ENCODE measurements around the gene MRPS23.

MRPS23 gene

DNA sequence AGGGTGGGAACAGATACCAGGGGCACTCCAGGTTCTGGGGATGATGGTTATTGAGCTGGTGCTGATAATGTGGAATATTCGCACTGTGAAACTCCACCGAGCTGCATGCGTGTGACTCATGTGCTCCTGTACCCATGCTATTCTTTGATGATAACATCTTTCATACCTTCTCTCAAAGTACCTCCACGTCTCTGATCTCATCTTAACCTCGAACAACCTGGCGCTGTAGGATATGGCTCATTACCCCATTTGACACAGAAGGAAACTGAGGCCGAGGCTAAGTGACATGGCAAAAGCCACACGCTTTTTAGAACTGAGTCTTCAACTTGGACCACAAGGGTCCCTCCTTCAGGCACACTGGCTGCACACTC is 30.2 kb upstream of the MRPS23 start:
- DNase-seq (ENCODE audit: low read depth), result no peak
- H3K4me3 ChIP-seq (ENCODE audit: low read depth, low read length), result no peak overlapping the region

GRCh38 chr17:57879437-57880085 is 29.7 kb upstream of the MRPS23 start:
- no peak overlapping the region for H3K4me3 ChIP-seq (ENCODE audit: low read depth, low read length)
- no peak for DNase-seq (ENCODE audit: low read depth)

DNA sequence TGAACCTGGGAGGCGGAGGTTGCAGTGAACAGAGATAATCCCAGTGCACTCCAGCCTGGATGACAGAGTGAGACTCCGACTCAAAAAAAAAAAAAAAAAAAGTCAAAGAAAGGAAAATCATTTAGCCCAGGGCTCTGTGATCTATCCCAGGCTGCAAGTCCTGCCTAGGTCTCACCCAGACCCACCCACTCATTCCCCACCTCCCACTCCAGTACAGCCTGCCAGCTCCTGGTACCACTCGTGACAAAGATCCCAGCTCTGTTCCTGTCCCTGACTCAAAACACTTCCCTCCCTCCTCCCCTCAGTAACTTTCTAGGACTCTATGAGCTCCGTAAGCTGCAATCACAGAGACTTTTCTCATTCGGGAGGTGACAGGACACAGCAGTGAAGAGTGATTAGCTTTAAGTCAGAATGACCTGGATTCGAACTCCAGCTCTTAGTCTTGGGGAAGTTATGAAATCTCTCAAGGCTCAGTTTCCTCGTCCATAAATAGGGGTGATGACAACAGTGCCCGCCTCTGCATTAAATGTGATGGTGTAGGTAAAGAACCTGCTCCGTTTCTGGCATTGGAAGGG is 28.0 kb upstream of the MRPS23 start:
- H3K4me3 ChIP-seq (ENCODE audit: low read depth, low read length), result no peak overlapping the region
- DNase-seq (ENCODE audit: low read depth), result no peak

GRCh38 chr17:57876866-57877237 is 27.0 kb upstream of the MRPS23 start:
- DNase-seq (ENCODE audit: low read depth), result no peak
- no peak overlapping the region for H3K4me3 ChIP-seq (ENCODE audit: low read depth, low read length)

DNA sequence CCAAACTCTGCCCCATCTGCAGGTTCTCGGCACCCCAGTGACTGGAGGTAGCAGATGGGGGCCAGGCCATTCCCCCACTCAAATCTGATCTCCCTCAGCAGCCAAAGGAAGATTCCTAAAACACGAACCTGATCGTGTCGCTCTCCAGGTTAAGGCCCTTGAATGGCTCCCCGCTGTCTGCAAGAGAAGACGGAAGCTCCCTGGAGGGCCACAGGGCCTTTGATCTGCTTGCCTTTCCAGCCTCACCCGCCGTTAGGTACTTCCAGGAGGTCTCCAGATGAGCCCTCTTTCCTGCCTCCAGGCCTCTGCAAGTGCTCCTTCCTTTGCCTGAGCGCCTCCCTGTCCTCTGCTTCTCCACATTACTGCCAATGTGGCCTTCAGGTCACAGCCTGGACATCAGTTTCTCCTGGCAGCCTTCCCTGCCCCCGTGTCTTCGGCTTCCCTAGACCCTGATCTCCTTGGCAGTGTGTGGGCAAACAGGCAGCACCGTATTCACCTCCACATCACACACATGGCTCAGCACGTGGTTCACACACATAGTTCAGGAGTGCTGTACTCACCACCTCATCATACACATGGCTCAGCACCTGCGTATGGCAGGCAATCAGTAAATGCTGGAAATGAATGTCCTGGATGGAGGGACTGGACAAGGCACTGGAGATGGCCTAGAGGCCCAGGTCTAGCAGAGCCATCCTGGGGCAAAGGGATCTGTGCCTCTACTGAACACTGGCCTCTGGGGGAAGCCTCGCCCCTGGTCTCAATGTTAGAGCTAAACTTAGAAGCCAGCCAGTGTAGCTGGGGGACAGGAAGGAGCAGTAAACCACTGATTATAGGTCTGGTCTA is 26.4 kb upstream of the MRPS23 start:
- no peak for DNase-seq (ENCODE audit: low read depth)
- H3K4me3 ChIP-seq (ENCODE audit: low read depth, low read length), result no peak overlapping the region

DNA sequence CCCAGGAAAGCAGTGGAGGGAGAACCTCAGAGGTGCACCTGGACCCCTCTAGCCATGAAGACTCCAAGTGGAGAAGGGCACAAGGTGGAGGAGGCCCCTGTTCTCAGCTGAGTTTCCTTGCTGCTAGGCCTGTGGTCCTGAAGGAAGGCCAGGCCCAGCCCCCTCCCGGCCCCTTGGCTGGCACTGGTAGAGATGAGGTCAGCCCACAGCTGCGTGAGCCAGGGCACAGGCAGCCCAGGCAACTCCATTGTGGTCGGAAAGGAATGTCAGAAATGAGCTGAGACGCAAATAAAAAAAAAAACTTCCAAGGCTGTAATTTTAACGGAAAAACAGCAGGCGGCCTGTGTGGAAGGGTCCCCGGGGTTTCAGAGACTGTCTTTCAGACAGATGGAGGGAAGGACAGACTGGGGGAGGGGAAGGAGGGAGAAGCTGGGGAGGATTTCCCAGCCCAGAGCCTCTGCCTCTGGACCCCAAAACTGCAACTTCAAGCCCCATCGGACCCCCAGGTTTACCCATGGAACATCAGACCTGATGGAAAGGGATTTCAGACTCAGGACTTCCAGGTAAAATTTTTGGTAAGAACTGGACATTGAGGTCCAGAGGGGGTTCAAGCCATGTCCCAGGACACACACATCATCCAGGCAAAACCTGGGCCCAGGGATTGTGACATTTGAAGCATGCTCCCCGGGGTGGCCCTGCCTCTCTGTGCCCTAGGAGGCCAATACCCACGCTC is 25.6 kb upstream of the MRPS23 start:
- peak; percentile 95 for DNase-seq (ENCODE audit: low read depth)
- H3K4me3 ChIP-seq (ENCODE audit: low read depth, low read length), result peak overlapping the region; percentile 20

- peak; percentile 84 for DNase-seq (ENCODE audit: low read depth)
- peak overlapping the region; percentile 20 for H3K4me3 ChIP-seq (ENCODE audit: low read depth, low read length)
Observed at GRCh38 chr17:57874434-57875289, 24.8 kb upstream of the MRPS23 start.

- no peak for DNase-seq (ENCODE audit: low read depth)
- H3K4me3 ChIP-seq (ENCODE audit: low read depth, low read length), result no peak overlapping the region
Observed at GRCh38 chr17:57874058-57874419, 24.2 kb upstream of the MRPS23 start.

DNA sequence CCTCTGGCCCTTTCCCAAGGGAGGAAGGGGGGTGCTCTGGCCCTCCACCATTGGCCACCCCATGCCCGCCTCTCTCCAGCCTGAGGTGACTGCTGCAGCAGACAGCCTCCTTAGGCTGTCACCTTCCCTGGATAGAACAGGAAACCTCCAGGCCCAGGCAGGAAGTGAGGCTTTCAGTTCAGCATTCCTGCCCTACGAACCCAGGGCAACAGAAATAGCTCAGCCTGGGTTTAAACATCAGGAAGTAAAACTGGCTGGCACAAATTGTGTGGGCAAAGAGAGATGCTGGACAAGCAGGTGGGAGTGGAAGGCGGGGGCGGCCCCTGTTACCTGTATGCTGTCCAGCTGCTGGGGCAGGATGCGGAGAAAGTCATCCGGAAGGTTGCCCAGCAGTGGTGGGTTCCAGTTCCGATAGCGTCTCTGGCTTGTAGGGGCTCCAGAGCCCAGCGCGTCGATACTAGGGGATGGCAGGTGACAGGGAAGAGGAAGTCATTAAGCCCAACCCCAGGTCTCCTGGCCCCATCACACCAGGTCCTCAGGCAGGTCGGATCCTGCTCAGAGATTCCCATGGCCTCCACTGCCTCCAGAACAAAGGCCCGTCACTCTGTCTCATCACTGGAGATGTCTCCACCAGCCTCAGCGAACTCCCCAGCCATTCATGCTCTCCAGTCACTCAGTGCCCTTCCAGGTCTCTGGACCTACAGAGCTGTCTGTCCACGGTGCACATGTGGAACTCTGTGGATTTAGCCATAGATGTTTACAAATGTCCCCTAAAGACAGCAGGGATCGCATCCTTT is 23.6 kb upstream of the MRPS23 start:
- H3K4me3 ChIP-seq (ENCODE audit: low read depth, low read length), result no peak overlapping the region
- no peak for DNase-seq (ENCODE audit: low read depth)

- no peak overlapping the region for H3K4me3 ChIP-seq (ENCODE audit: low read depth, low read length)
Observed at GRCh38 chr17:57872536-57872935, 22.7 kb upstream of the MRPS23 start.

DNA sequence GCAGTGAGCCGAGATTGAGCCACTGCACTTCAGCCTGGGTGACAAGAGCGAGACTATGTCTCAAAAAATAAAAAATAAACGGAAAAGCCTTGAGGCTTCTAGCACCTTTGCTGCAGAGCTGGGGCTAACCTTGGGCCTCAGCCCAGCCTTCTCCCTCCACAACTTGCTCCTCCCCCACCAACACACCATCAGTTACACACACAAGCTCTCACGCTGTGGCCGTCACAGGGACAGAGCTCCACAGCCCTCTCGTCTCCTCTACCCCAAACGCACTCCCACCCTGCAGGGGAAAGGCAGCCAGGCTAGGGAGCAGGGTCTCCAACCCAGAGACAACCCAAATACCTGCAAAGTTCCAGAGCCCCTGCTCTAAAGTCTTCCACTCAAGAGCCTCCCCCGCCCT is 22.0 kb upstream of the MRPS23 start:
- no peak for DNase-seq (ENCODE audit: low read depth)
- H3K4me3 ChIP-seq (ENCODE audit: low read depth, low read length), result no peak overlapping the region

More at GRCh38 chr17:57872536-57872935, 22.7 kb upstream of the MRPS23 start:
- DNase-seq (ENCODE audit: low read depth), result no peak

- no peak overlapping the region for H3K4me3 ChIP-seq (ENCODE audit: low read depth, low read length)
- DNase-seq (ENCODE audit: low read depth), result no peak
Observed at GRCh38 chr17:57871155-57871554, 21.3 kb upstream of the MRPS23 start.

DNA sequence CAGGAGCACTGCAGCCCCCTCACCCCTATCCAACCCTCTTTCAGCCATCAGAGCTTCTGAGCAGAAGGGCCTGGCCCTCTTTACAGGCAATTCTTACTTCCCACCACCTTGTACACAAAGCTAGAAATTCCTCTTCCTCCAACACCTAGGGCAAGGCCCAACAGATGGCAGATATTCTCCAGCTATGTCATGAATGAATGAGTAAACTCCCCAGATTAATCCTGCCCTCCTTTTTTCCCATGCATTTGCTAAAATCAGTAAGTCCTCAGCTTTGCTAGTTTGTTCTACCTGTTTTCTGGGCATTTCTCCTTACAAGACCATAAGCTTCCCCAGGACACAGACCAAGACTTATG is 20.4 kb upstream of the MRPS23 start:
- DNase-seq (ENCODE audit: low read depth), result no peak
- no peak overlapping the region for H3K4me3 ChIP-seq (ENCODE audit: low read depth, low read length)

GRCh38 chr17:57869617-57870282 is 19.9 kb upstream of the MRPS23 start:
- H3K4me3 ChIP-seq (ENCODE audit: low read depth, low read length), result no peak overlapping the region
- DNase-seq (ENCODE audit: low read depth), result peak; percentile 79

GRCh38 chr17:57868910-57869616 is 19.2 kb upstream of the MRPS23 start:
- no peak overlapping the region for H3K4me3 ChIP-seq (ENCODE audit: low read depth, low read length)
- no peak for DNase-seq (ENCODE audit: low read depth)

DNA sequence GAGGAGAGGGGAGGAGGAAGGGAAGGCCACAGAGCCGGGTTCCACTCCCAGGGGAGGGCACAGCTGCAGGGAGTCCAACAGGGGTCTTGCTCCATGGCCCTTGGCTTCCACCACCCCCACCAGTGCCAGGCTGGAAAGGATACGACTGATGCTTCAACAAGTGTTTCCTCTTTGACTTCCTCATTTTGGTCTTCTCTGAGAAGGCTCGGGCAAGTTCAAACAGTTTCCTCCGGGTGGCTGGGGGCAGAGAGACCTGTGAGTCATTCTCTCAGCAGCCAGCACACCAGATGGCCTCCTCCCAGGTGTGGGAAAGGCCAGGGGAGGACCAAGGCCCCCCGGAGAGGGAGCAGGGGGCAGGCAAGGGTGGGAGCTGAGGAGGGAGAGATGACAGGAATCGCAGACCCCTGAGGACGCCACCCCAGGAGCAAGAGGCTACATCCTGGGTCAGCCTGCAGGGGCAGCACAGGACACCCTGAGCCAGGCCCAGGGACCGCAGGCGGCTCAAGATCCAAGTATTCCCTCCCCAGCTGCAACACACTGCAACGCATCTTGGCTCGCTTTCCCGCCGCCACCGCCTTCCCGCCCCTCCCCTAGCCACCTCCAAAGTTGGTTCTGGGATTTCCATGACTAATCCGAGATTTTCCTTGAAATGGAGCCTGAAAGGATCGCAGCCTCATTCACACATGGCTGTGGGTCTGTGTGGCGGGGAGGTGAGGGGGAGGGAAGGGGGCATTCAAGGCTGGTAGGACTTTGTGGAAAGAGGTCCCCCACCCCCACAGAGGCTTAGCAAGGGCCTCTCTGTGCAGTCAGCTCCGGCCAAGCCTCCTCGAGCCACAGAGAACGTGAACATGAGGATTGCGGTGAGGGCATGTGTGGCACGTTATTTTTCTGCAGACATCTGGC is 18.4 kb upstream of the MRPS23 start:
- no peak overlapping the region for H3K4me3 ChIP-seq (ENCODE audit: low read depth, low read length)
- DNase-seq (ENCODE audit: low read depth), result peak; percentile 76

GRCh38 chr17:57867126-57867525 is 17.3 kb upstream of the MRPS23 start:
- no peak overlapping the region for H3K4me3 ChIP-seq (ENCODE audit: low read depth, low read length)
- no peak for DNase-seq (ENCODE audit: low read depth)
